Mesendoderm (in vitro differentiated cells): ENCODE measurements around the gene SEMA3B.
A peak's percentile ranks its signal among the peaks of the same experiment; 100 is the strongest.

Source experiments
- DNase-seq: peaks from one replicate; pipeline ENCODE4 v3.0.0; 2013
- H2AK5ac ChIP-seq: 2 replicates; pipeline ENCODE4 v1.6.1; 2013; ENCODE audit warnings: low read length, inconsistent platforms
- H2BK120ac ChIP-seq: 2 replicates; pipeline ENCODE4 v1.6.1; 2013; ENCODE audit warnings: low read depth, mild to moderate bottlenecking, low read length, moderate library complexity, mixed read lengths
- H2BK15ac ChIP-seq: replicated peaks from 2 replicates; pipeline ENCODE4 v1.6.1; 2013; ENCODE audit warnings: low read depth, mild to moderate bottlenecking, moderate library complexity
- H2BK5ac ChIP-seq: 2 replicates; pipeline ENCODE4 v1.6.1; 2013; ENCODE audit warnings: low read length, inconsistent platforms
- H3K18ac ChIP-seq: 2 replicates; pipeline ENCODE4 v1.6.1; 2013; ENCODE audit warnings: mild to moderate bottlenecking, low read length, mixed read lengths
- H3K23ac ChIP-seq: one replicate; pipeline ENCODE4 v1.6.1; 2013; ENCODE audit warnings: low read length
- H3K27ac ChIP-seq: 2 replicates; pipeline ENCODE4 v1.5.1; 2013; ENCODE audit warnings: low read depth, mild to moderate bottlenecking, inconsistent platforms, low read length, moderate library complexity
- H3K27me3 ChIP-seq: 2 replicates; pipeline ENCODE4 v1.6.1; 2013; ENCODE audit warnings: low read length, control low read depth, mild to moderate bottlenecking, inconsistent platforms; ENCODE audit not compliant: insufficient read depth, poor library complexity
- H3K36me3 ChIP-seq: 2 replicates; pipeline ENCODE4 v1.6.1; 2013; ENCODE audit warnings: low read length, inconsistent platforms; ENCODE audit not compliant: control insufficient read depth, insufficient read depth
- H3K4ac ChIP-seq: one replicate; pipeline ENCODE4 v1.6.1; 2013; ENCODE audit warnings: low read depth, mild to moderate bottlenecking, low read length, moderate library complexity
- H3K4me1 ChIP-seq: 2 replicates; pipeline ENCODE4 v1.6.1; 2013; ENCODE audit warnings: low read depth, low read length, inconsistent platforms; ENCODE audit not compliant: control insufficient read depth
- H3K4me2 ChIP-seq: 2 replicates; pipeline ENCODE4 v1.6.1; 2013; ENCODE audit warnings: low read length
- H3K4me3 ChIP-seq: 2 replicates; pipeline ENCODE4 v1.5.1; 2013; ENCODE audit warnings: mild to moderate bottlenecking, low read length
- H3K56ac ChIP-seq: one replicate; pipeline ENCODE4 v1.6.1; 2013; ENCODE audit warnings: low read length
- H3K79me1 ChIP-seq: 2 replicates; pipeline ENCODE4 v1.6.1; 2013; ENCODE audit warnings: low read length, inconsistent platforms
- H3K79me2 ChIP-seq: 2 replicates; pipeline ENCODE4 v1.6.1; 2013; ENCODE audit warnings: mild to moderate bottlenecking, low read length; ENCODE audit not compliant: control insufficient read depth, insufficient read depth
- H3K9ac ChIP-seq: 2 replicates; pipeline ENCODE4 v1.6.1; 2013; ENCODE audit warnings: low read length, inconsistent platforms
- H4K5ac ChIP-seq: one replicate; pipeline ENCODE4 v1.6.1; 2013; ENCODE audit warnings: low read length
- H4K8ac ChIP-seq: one replicate; pipeline ENCODE4 v1.6.1; 2013; ENCODE audit warnings: low read depth, mild to moderate bottlenecking, control low read depth, low read length, moderate library complexity
- whole genome bisulfite sequencing: extraction: QIAGEN DNeasy Blood & Tissue Kit; methylation state at CpG from one replicate; pipeline ENCODE4 v1.1.7; 2013; ENCODE audit warnings: low lambda C conversion rate, missing lambda C conversion rate; ENCODE audit not compliant: insufficient coverage; ENCODE audit errors: extremely low coverage; 5-methylcytosine and 5-hydroxymethylcytosine counted together

SEMA3B gene

DNA sequence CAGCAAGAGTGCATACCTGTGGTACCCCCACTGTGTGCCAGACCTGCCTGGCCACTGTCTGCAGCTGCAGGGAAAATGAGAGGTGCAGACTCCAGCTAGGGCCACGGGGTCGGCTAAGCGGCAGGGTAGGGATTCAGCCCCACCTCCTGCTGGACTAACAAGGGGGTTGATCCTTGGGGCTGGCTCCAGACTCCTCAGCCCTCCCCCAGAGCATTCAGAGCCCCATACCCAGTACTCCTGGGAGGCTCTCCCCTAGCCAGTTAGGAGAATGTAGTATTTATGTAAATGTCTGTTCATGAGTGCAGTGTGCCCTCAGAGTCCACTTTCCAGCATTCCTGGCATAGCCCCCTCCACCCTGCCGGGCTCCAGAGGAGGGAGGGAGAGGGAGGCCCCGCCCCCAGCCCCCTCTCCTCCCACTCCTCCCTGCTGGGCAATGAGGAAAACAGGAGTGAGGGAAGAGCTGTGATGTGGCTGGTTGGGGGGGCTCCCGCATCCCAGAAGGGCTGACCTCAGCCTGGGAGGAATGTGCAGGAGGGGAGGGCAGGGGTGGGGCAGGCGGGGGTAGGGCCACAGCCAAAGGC, 4.5 kb upstream of the SEMA3B start:
- peak overlapping the region; percentile 63 for H3K4ac ChIP-seq
- peak; percentile 99 for DNase-seq
- no CpG with 5 or more reads among the region's 7 CpGs for WGBS
- H2BK15ac ChIP-seq, result no peak overlapping the region
- peak overlapping the region; percentile 80 for H2BK5ac ChIP-seq
- H3K79me2 ChIP-seq, result no peaks in the 10 kb centered on the region
- peak overlapping the region; percentile 58 for H3K9ac ChIP-seq
- peak overlapping the region; percentile 11 for H3K18ac ChIP-seq
- no peak overlapping the region for H3K4me2 ChIP-seq
- H4K8ac ChIP-seq, result no peak overlapping the region
- H3K4me1 ChIP-seq, result peaks cover 14% of the 10 kb centered on the region
- no peak overlapping the region for H3K23ac ChIP-seq
- no peaks in the 10 kb centered on the region for H3K79me1 ChIP-seq
- H3K27ac ChIP-seq, result peak overlapping the region; percentile 77
- H2AK5ac ChIP-seq, result peak overlapping the region; percentile 22
- no peak overlapping the region for H2BK120ac ChIP-seq
- H3K27me3 ChIP-seq, result no peaks in the 10 kb centered on the region
- H3K4me3 ChIP-seq, result no peak overlapping the region
- H4K5ac ChIP-seq, result no peak overlapping the region
- H3K36me3 ChIP-seq, result no peaks in the 10 kb centered on the region
- H3K56ac ChIP-seq, result peak overlapping the region; percentile 91

DNA sequence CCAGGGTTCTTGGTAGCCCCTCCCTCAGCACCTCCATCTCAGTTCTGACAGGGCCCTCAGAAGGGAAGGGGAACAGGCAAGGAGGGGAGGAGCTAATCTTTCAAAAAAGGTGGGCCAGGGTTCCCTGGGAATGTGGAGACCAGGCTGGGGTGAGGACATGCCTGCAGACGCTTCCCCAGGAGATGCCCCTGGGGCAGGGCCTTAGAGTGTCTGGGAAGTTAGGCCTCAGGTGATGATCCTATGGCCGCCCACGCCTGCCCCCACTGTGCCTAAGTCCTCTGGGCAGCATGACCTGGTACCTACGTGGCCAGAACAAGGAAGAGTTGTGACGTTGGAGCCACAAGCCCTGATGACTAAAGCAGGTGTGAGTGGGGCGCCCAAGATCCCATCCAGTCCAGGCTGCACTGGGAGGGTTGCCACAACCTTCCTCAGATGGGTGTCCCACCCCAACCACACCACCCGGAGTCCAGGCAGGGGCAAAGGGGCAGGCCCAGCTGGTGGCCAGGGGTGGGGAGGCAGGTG, 3.9 kb upstream of the SEMA3B start:
- Histone ChIP-seq H3K27ac (peak overlapping the region; percentile 78), H3K4me2 (no peak overlapping the region), H3K23ac (no peak overlapping the region), H2AK5ac (peak overlapping the region; percentile 22), H3K36me3 (no peaks in the 10 kb centered on the region), H3K4me1 (peaks cover 14% of the 10 kb centered on the region), H3K4me3 (no peak overlapping the region), H2BK120ac (no peak overlapping the region), H3K27me3 (no peaks in the 10 kb centered on the region), H3K79me1 (no peaks in the 10 kb centered on the region), H3K56ac (peak overlapping the region; percentile 82), H3K18ac (peak overlapping the region; percentile 11), H4K8ac (no peak overlapping the region), H3K9ac (peak overlapping the region; percentile 38), H4K5ac (no peak overlapping the region), H3K79me2 (no peaks in the 10 kb centered on the region), H3K4ac (peak overlapping the region; percentile 4), H2BK15ac (no peak overlapping the region), H2BK5ac (peak overlapping the region; percentile 3)
- no peak for DNase-seq
- no CpG with 5 or more reads among the region's 7 CpGs for WGBS

DNA sequence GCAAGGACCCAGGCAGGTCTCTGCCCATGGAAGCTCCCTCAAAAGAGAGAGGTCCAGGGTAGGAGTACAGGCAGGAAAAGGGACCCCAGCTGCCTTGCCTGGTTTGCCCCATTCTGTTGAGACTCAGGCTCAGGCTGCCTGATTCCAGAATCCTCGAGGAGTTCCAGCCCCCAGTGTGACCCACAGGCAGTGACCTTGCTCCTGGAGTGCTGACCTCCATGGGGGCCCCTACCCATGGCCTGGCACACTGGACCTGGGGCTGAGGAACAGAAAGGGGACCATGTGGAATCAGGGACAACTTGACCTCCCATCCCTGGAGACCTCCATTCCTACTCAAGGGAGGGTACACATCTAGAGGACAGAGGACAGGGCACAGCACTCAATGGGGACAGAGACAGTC, 3.4 kb upstream of the SEMA3B start:
- Histone ChIP-seq H3K4me3 (no peak overlapping the region), H3K18ac (peak overlapping the region; percentile 11)
- no CpG with 5 or more reads among the region's 1 CpG for WGBS

GRCh38 chr3:50266017-50266416, 2.9 kb upstream of the SEMA3B start:
- no peak for DNase-seq
- no peak overlapping the region for H2BK120ac ChIP-seq
- H3K4me3 ChIP-seq, result no peak overlapping the region
- no peak overlapping the region for H3K9ac ChIP-seq
- WGBS, result no CpG with 5 or more reads among the region's 6 CpGs
- no peak overlapping the region for H3K27ac ChIP-seq
- H3K18ac ChIP-seq, result peak overlapping the region; percentile 7
- no peak overlapping the region for H3K23ac ChIP-seq
- peak overlapping the region; percentile 44 for H3K56ac ChIP-seq
- H2AK5ac ChIP-seq, result no peak overlapping the region
- no peak overlapping the region for H3K4me2 ChIP-seq
- no peak overlapping the region for H2BK5ac ChIP-seq
- no peak overlapping the region for H2BK15ac ChIP-seq
- peak overlapping the region; percentile 42 for H3K4ac ChIP-seq
- no peaks in the 10 kb centered on the region for H3K79me2 ChIP-seq
- peaks cover 14% of the 10 kb centered on the region for H3K4me1 ChIP-seq
- no peaks in the 10 kb centered on the region for H3K79me1 ChIP-seq
- H3K36me3 ChIP-seq, result no peaks in the 10 kb centered on the region
- H3K27me3 ChIP-seq, result no peaks in the 10 kb centered on the region
- no peak overlapping the region for H4K5ac ChIP-seq
- no peak overlapping the region for H4K8ac ChIP-seq

More for the DNA sequence above, 3.4 kb upstream of the SEMA3B start:
- H3K4ac ChIP-seq, result peak overlapping the region; percentile 4
- H3K23ac ChIP-seq, result no peak overlapping the region
- H3K79me1 ChIP-seq, result no peaks in the 10 kb centered on the region
- H2BK5ac ChIP-seq, result peak overlapping the region; percentile 3
- H2BK15ac ChIP-seq, result no peak overlapping the region
- H3K56ac ChIP-seq, result peak overlapping the region; percentile 82
- peak overlapping the region; percentile 22 for H2AK5ac ChIP-seq
- H3K27me3 ChIP-seq, result no peaks in the 10 kb centered on the region
- H3K4me2 ChIP-seq, result no peak overlapping the region
- H4K8ac ChIP-seq, result no peak overlapping the region
- peak overlapping the region; percentile 2 for H2BK120ac ChIP-seq
- H3K4me1 ChIP-seq, result peaks cover 14% of the 10 kb centered on the region
- no peaks in the 10 kb centered on the region for H3K36me3 ChIP-seq
- H3K9ac ChIP-seq, result no peak overlapping the region
- H4K5ac ChIP-seq, result no peak overlapping the region
- peak overlapping the region; percentile 78 for H3K27ac ChIP-seq
- DNase-seq, result no peak
- no peaks in the 10 kb centered on the region for H3K79me2 ChIP-seq

- no CpG with 5 or more reads among the region's 7 CpGs for WGBS
- H3K4me2 ChIP-seq, result no peak overlapping the region
- H3K9ac ChIP-seq, result peak overlapping the region; percentile 39
- H2AK5ac ChIP-seq, result peak overlapping the region; percentile 61
- peak overlapping the region; percentile 24 for H3K18ac ChIP-seq
- no peak for DNase-seq
- no peak overlapping the region for H3K27ac ChIP-seq
- no peak overlapping the region for H3K4me3 ChIP-seq
- H2BK120ac ChIP-seq, result no peak overlapping the region
- H2BK15ac ChIP-seq, result no peak overlapping the region
- H3K79me1 ChIP-seq, result no peaks in the 10 kb centered on the region
- H3K56ac ChIP-seq, result peak overlapping the region; percentile 78
- H3K79me2 ChIP-seq, result no peaks in the 10 kb centered on the region
- no peak overlapping the region for H3K23ac ChIP-seq
- H4K5ac ChIP-seq, result no peak overlapping the region
- H3K4me1 ChIP-seq, result peaks cover 17% of the 10 kb centered on the region
- no peak overlapping the region for H2BK5ac ChIP-seq
- H3K4ac ChIP-seq, result no peak overlapping the region
- H4K8ac ChIP-seq, result no peak overlapping the region
- no peaks in the 10 kb centered on the region for H3K36me3 ChIP-seq
- H3K27me3 ChIP-seq, result no peaks in the 10 kb centered on the region
These were observed 2.1 kb upstream of the SEMA3B start for GRCh38 chr3:50266836-50267235.
